Measurements from ENCODE around the gene OR1F1.

- TF ChIP-seq POLR2A (IDR thresholded peaks at IDR 0.05) (no peak), CTCF (IDR thresholded peaks at IDR 0.05) (no peak)
Observed at GRCh38 chr16:3246002-3246401, 58.0 kb downstream of the OR1F1 start.
